Esophagus squamous epithelium (tissue), 4 donors: Measurements from ENCODE around the gene HBEGF.

ENCODE experiments used
- CTCF ChIP-seq, 6 experiments: fragments of 450-650 bp in 4 of 6; fragments of 200-600 bp in 2 of 6; sonication (generic) in 2 of 6; IDR thresholded peaks; one replicate each; pipeline ENCODE4 v1.5.1; 2016 to 2019; ENCODE audit warnings: antibody characterized with exemption in 6 of 6, mild to moderate bottlenecking in 4 of 6, moderate library complexity in 4 of 6
- POLR2A ChIP-seq, 4 donors: fragments of 450-650 bp; IDR thresholded peaks; one replicate each; pipeline ENCODE4 v1.6.1; 2017; ENCODE audit warnings: antibody characterized with exemption in 4 of 4, mild to moderate bottlenecking in 4 of 4, moderate library complexity in 3 of 4

DNA sequence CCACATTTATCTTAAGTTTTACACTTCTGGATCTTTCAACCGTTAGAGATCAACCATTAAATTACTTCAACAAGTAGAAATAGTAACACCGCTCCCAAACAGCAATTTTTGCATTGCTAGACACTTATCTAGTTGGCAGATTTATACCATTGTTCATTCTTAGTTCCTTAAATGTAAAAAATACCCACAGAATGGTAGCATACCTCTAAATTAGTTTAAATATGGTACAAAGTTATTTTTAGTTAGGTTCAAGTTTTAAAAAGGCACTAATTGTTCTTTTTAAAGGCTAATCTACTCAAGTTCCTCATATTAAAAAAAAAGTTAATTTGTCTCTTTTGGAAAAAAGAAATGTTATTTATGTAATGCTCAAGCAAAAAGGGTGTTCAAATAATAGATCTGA lies 51.6 kb downstream of the HBEGF start:
- no peak for TF ChIP-seq POLR2A (IDR thresholded peaks at IDR 0.05)
- no peak for TF ChIP-seq CTCF (IDR thresholded peaks at IDR 0.05)
